Activated T-helper 2 cell treated with anti-CD3 and anti-CD28 coated beads, Interferon-gamma antibody, Interleukin-2, Interleukin-4, amounts not matched to agents 10 μg/mL and 5 μg/mL and 100 μg/mL, durations not matched to agents 14 hours and 24 hours and 36 hours (primary cell): ENCODE results near the gene RBM34. TPM values are rescaled to one million over a fixed set of nuclear protein-coding genes. Genes with fewer than 3 reads are reported as not detected.

Experiments
- DNase-seq: peaks from one replicate; pipeline ENCODE4 v3.0.0; 2021; ENCODE audit warnings: low spot score
- H3K27ac Mint-ChIP-seq: one replicate; pipeline ENCODE4 v1.8.0; 2021; ENCODE audit warnings: mixed read lengths
- H3K27me3 Mint-ChIP-seq: one replicate; pipeline ENCODE4 v1.8.0; 2021; ENCODE audit warnings: low read depth, mixed read lengths
- H3K36me3 Mint-ChIP-seq: one replicate; pipeline ENCODE4 v1.8.0; 2021; ENCODE audit warnings: low read depth, mixed read lengths
- H3K4me1 Mint-ChIP-seq: one replicate; pipeline ENCODE4 v1.8.0; 2021; ENCODE audit warnings: low read depth, mixed read lengths
- H3K4me3 Mint-ChIP-seq: one replicate; pipeline ENCODE4 v1.8.0; 2021; ENCODE audit warnings: low read depth, mild to moderate bottlenecking, moderate library complexity, mixed read lengths
- H3K9me3 Mint-ChIP-seq: one replicate; pipeline ENCODE4 v1.8.0; 2021; ENCODE audit warnings: mixed read lengths
- intact Hi-C: fragments of 100-400 bp; cut with micrococcal nuclease; formaldehyde crosslinking; loops from one replicate; pipeline ENCODE4 v1.15.1; 2023
- total RNA-seq: library from RNA; stranded (reverse); gene quantifications from 2 replicates; pipeline ENCODE4 v1.2.3, GENCODE V29; 2022

RBM34 gene
- total RNA-seq, 1 donor from 2014 or later = 125 TPM

DNA sequence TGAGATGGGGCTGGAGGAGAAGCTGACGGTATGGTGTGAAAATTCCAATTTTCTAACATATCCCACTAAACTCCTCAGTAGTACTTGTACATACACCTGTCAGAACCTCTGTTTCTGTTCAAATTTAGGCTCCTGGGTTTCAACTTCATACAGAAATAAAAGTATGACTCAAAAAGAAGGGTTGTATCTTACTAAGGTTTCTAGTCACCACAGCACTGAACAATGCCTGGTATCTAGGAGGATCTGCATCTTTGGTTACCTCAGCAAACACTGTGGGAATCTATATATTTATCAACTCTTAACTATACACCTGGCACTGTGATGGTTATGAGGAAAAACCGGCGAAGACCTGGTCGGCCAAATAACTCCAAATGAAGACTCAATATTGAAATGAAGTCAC, 13.8 kb downstream of the RBM34 start:
- Mint-ChIP-seq H3K4me3 (no peak overlapping the region), H3K4me1 (peaks cover 17% of the 10 kb centered on the region), H3K9me3 (no peaks in the 10 kb centered on the region), H3K27me3 (no peaks in the 10 kb centered on the region), H3K36me3 (peaks cover 77% of the 10 kb centered on the region), H3K27ac (no peak overlapping the region)
- intact Hi-C loops = no loop called here
- DNase-seq = no peak

DNA sequence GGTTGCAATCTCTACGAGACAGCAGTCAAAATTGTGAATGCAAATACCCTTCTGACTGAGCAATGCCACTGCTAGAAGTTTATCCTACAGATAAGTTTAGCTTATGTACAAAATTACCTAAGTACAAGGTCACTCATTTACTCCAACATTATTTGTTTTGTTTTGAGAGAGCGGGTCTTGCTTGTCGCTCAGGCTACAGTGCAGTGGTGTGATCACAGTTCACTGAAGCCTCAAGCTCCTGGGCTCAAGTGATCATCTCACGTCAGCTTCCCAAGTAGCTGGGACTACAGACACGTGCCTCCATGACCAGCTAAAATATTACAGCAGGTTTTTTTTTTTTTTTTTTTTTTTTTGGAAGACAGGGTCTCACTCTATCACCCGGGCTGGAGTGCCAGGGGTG, 15.4 kb downstream of the RBM34 start:
- H3K9me3 Mint-ChIP-seq = no peaks in the 10 kb centered on the region
- no peak overlapping the region for H3K27ac Mint-ChIP-seq
- H3K4me3 Mint-ChIP-seq = no peak overlapping the region
- H3K27me3 Mint-ChIP-seq = no peaks in the 10 kb centered on the region
- peaks cover 81% of the 10 kb centered on the region for H3K36me3 Mint-ChIP-seq
- no peak for DNase-seq
- H3K4me1 Mint-ChIP-seq = peaks cover 8% of the 10 kb centered on the region
- intact Hi-C loops = no loop called here

DNA sequence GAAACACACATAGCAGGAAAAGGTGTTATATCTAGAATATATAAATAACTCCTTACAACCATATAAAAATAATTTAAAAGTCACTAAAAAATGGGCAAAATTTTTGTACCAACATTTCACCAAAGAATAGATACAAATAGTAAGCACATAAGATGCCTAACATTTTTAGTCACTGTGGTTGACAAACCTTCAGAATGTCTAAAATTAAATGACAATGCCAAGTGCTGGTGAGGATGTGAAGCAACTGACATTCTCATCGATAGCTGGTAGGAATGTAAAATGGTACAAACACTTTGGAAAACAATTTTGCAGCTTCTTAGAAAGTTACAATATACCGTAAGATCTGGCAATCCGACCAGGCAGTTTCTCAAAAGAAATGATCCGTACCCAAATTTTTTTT, 18.1 kb downstream of the RBM34 start:
- peaks cover 17% of the 10 kb centered on the region for H3K4me1 Mint-ChIP-seq
- H3K9me3 Mint-ChIP-seq = no peaks in the 10 kb centered on the region
- no peak for DNase-seq
- intact Hi-C loops = no loop called here
- no peak overlapping the region for H3K4me3 Mint-ChIP-seq
- H3K27me3 Mint-ChIP-seq = no peaks in the 10 kb centered on the region
- no peak overlapping the region for H3K27ac Mint-ChIP-seq
- H3K36me3 Mint-ChIP-seq = peaks cover 80% of the 10 kb centered on the region

GRCh38 chr1:235139315-235139714, 21.7 kb downstream of the RBM34 start:
- Mint-ChIP-seq H3K9me3 (no peaks in the 10 kb centered on the region), H3K4me3 (no peak overlapping the region), H3K36me3 (peaks cover 84% of the 10 kb centered on the region), H3K27ac (peak overlapping the region; percentile 70), H3K4me1 (peaks cover 18% of the 10 kb centered on the region), H3K27me3 (no peaks in the 10 kb centered on the region)
- intact Hi-C loops = no loop called here
- no peak for DNase-seq

DNA sequence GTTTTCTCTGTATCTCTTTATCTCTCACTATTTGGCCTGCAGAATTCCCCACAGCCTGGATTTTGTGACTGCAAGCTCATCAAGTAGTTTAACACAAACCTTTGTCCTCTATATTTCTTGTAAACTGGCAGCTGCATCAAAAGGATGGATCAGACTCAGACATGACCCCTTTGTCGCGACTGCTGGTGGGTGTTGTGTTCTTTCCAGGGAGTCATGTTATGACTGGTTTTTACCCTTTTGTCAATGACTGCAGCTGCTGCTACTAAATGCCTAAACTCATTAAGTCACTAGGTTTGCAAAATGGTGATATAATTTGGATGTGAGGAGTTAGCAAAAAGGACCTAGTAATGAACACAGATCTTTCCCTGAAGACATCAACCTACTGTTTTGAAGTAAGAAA, 22.2 kb downstream of the RBM34 start:
- Mint-ChIP-seq H3K27ac (peak overlapping the region; percentile 70), H3K4me1 (peaks cover 18% of the 10 kb centered on the region), H3K4me3 (no peak overlapping the region), H3K36me3 (peaks cover 84% of the 10 kb centered on the region), H3K27me3 (no peaks in the 10 kb centered on the region), H3K9me3 (no peaks in the 10 kb centered on the region)
- intact Hi-C loops = no loop called here
- DNase-seq = no peak

- Mint-ChIP-seq H3K27me3 (no peaks in the 10 kb centered on the region), H3K4me3 (no peak overlapping the region), H3K36me3 (peaks cover 84% of the 10 kb centered on the region), H3K27ac (no peak overlapping the region), H3K9me3 (no peaks in the 10 kb centered on the region), H3K4me1 (peaks cover 20% of the 10 kb centered on the region)
- DNase-seq = no peak
- intact Hi-C loops = no loop called here
Measured at GRCh38 chr1:235136111-235136510, 24.9 kb downstream of the RBM34 start.

- Mint-ChIP-seq H3K9me3 (no peaks in the 10 kb centered on the region), H3K27ac (no peak overlapping the region), H3K4me1 (peaks cover 19% of the 10 kb centered on the region), H3K27me3 (no peaks in the 10 kb centered on the region), H3K4me3 (no peak overlapping the region), H3K36me3 (peaks cover 74% of the 10 kb centered on the region)
- intact Hi-C loops = no loop called here
- DNase-seq = no peak
Measured at GRCh38 chr1:235134171-235134570, 26.9 kb downstream of the RBM34 start.

DNA sequence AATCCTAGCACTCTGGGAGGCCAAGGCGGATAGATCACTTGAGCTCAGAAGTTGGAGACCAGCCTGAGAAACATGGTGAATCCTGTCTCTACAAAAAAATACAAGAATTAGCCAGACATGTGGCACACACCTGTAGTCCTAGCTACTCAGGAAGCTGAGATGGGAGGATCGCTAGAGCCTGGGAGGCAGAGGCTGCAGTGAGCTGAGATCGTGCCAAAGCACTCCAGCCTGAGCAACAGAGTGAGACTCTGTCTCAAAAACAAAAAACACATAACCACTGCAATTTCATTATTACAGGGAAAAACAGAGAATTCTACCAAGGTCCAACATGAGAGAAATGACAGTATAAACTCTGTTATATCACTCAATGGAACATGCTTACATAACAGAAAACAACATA, 28.0 kb downstream of the RBM34 start:
- peaks cover 69% of the 10 kb centered on the region for H3K36me3 Mint-ChIP-seq
- H3K27ac Mint-ChIP-seq = no peak overlapping the region
- no peaks in the 10 kb centered on the region for H3K9me3 Mint-ChIP-seq
- intact Hi-C loops = no loop called here
- no peak overlapping the region for H3K4me3 Mint-ChIP-seq
- no peaks in the 10 kb centered on the region for H3K27me3 Mint-ChIP-seq
- DNase-seq = no peak
- H3K4me1 Mint-ChIP-seq = peaks cover 14% of the 10 kb centered on the region

DNA sequence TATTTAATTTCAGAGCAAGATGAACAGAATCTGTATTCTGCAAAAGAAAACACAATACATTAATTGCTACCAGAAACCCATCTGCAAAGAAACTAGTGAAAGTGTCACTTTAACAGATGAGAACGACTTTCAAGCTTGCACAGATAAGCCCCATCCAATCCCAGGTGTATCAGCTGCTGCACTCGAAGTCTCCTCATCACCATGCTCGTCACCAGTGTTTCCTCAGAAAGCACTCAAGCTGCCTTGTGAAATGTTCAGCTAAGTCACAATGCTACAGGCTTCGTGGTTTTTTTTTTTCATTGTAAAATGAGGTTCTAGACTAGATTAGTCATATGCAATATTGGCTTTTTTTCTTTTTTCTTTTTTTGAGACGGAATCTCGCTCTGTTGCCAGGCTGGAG, 29.1 kb downstream of the RBM34 start:
- no peaks in the 10 kb centered on the region for H3K9me3 Mint-ChIP-seq
- peaks cover 15% of the 10 kb centered on the region for H3K4me1 Mint-ChIP-seq
- intact Hi-C loops = no loop called here
- H3K27me3 Mint-ChIP-seq = no peaks in the 10 kb centered on the region
- H3K36me3 Mint-ChIP-seq = peaks cover 70% of the 10 kb centered on the region
- H3K4me3 Mint-ChIP-seq = no peak overlapping the region
- peak overlapping the region; percentile 11 for H3K27ac Mint-ChIP-seq
- DNase-seq = no peak

GRCh38 chr1:235130766-235131270, 30.2 kb downstream of the RBM34 start:
- Mint-ChIP-seq H3K27ac (peak overlapping the region; percentile 52), H3K4me3 (no peak overlapping the region), H3K4me1 (peaks cover 26% of the 10 kb centered on the region), H3K9me3 (no peaks in the 10 kb centered on the region), H3K36me3 (peaks cover 70% of the 10 kb centered on the region), H3K27me3 (no peaks in the 10 kb centered on the region)
- intact Hi-C loops = no loop called here
- DNase-seq = no peak

GRCh38 chr1:235129774-235130570, 31.1 kb downstream of the RBM34 start:
- Mint-ChIP-seq H3K4me1 (peaks cover 28% of the 10 kb centered on the region), H3K27ac (peak overlapping the region; percentile 97), H3K4me3 (no peak overlapping the region), H3K27me3 (no peaks in the 10 kb centered on the region), H3K9me3 (no peaks in the 10 kb centered on the region), H3K36me3 (peaks cover 64% of the 10 kb centered on the region)
- DNase-seq = no peak
- intact Hi-C loops = loop anchor here (1.0 kb wide), 1 partner anchor 31 kb away; the partner anchor contains the start of gene RBM34

DNA sequence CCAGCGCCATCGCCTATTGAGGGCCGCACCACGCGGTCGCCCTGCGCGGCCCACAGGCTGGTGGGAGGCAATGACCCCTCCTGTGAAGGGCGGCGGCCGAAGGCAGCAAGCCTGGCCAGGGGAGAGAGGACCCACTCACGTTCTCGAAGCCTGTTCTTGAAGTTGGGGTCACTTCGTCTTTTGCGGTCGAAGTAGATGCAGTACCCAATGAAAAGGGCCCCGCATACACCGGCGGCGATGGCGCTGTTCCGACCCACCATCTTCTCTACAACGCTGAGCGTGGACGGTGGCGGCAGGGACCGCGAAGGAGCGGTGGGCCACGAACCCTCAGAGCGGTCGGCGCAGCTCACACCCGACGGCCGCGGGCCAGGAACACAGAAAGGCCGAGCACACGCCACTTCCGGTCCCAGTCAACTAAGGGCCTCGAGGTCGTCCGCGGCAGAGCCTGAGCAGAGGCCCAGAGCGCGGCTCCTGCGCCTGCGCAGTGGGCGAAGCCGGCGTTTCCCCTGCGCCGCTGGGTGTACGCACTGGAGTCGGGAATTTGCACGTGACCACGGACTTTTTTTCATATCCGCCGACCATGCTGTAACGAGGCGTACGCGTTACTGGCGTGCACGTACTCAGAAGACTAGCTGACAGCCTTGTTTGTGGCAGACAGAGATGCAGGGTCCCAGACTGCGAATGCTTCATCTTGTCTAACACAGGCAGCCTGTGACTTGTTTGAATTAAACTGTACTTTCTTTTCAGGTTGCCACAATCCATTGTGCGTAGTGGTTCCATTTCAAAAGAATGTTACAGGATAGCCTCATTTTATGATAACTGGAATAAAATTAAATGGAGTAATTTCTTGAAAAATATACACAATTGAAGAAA, 32.4 kb downstream of the RBM34 start, which contains the start of gene TOMM20:
Gene TOMM20, minus strand, starts transcription at position 382 of the 873 bp plus-strand sequence. Its CDS starts 122 bp downstream, at position 260.
- Mint-ChIP-seq H3K27ac (peak within 1 kb of the TSS; percentile 97), H3K36me3 (peaks cover 63% of the 10 kb centered on the region), H3K4me1 (peaks cover 37% of the 10 kb centered on the region), H3K9me3 (no peaks in the 10 kb centered on the region), H3K4me3 (peak within 1 kb of the TSS; percentile 98), H3K27me3 (no peaks in the 10 kb centered on the region)
- intact Hi-C loops = loop anchor here (1.0 kb wide), 2 partner anchors 33 to 200 kb away; partner anchors contain the start of genes ARID4B, GGPS1 and RBM34
- DNase-seq = peak; percentile 95
